ENCODE measurements around the gene RPRD2. TPM values are rescaled to one million over a fixed set of nuclear protein-coding genes. Genes with fewer than 3 reads are reported as not detected.
A peak's percentile ranks its signal among the peaks of the same experiment; 100 is the strongest.

RPRD2 gene
- polyA plus RNA-seq, 3 donors, result 5.9 to 9.7 (median 8.2) TPM

- Histone ChIP-seq H3K36me3 (replicated peaks in 1 of 2; ENCODE audit: control insufficient read depth in 1 of 2, insufficient read depth in 2 of 2, low read length in 2 of 2) (peaks cover 18 to 24% of the 10 kb centered on the region in 2 donors), H3K9me3 (replicated peaks in 1 of 2; ENCODE audit: control insufficient read depth in 1 of 2, insufficient read depth in 1 of 2, low read length in 2 of 2) (no peaks in the 10 kb centered on the region), H3K79me2 (ENCODE audit: insufficient read depth, low read length) (no peaks in the 10 kb centered on the region), H4K20me1 (ENCODE audit: insufficient read depth, low read length) (no peaks in the 10 kb centered on the region), H3K27me3 (ENCODE audit: control insufficient read depth in 2 of 2, insufficient read depth in 2 of 2, low read length in 2 of 2) (peaks cover 0 to 2% of the 10 kb centered on the region in 2 donors), H3K4me2 (replicated peaks; ENCODE audit: extremely low read depth, low read length, poor library complexity, severe bottlenecking) (no peak overlapping the region), H3K9ac (ENCODE audit: insufficient read depth, low read length, poor library complexity, severe bottlenecking) (no peak overlapping the region), H2AFZ (ENCODE audit: insufficient read depth, low read depth, low read length, poor library complexity, severe bottlenecking) (no peak overlapping the region), H3K4me1 (ENCODE audit: control insufficient read depth in 1 of 2, insufficient read depth in 2 of 2, low read length in 2 of 2) (no peaks in the 10 kb centered on the region), H3K4me3 (replicated peaks in 1 of 3; ENCODE audit: low read depth in 2 of 3, low read length in 3 of 3) (no peak overlapping the region), H3K27ac (ENCODE audit: low read depth in 1 of 2, low read length in 2 of 2) (no peak overlapping the region)
- H3K27me3 Mint-ChIP-seq (ENCODE audit: low read depth in 3 of 3), result peaks cover 0 to 4% (median 3%) of the 10 kb centered on the region in 3 donors
- TF ChIP-seq, protein P1, sequence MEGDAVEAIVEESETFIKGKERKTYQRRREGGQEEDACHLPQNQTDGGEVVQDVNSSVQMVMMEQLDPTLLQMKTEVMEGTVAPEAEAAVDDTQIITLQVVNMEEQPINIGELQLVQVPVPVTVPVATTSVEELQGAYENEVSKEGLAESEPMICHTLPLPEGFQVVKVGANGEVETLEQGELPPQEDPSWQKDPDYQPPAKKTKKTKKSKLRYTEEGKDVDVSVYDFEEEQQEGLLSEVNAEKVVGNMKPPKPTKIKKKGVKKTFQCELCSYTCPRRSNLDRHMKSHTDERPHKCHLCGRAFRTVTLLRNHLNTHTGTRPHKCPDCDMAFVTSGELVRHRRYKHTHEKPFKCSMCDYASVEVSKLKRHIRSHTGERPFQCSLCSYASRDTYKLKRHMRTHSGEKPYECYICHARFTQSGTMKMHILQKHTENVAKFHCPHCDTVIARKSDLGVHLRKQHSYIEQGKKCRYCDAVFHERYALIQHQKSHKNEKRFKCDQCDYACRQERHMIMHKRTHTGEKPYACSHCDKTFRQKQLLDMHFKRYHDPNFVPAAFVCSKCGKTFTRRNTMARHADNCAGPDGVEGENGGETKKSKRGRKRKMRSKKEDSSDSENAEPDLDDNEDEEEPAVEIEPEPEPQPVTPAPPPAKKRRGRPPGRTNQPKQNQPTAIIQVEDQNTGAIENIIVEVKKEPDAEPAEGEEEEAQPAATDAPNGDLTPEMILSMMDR (IDR thresholded peaks at IDR 0.05), result no peak
- intact Hi-C loops (cut with micrococcal nuclease), result no loop called here
- DNase-seq, result no peak
- H3K9me3 Mint-ChIP-seq, result peaks cover 0 to 1% (median 0%) of the 10 kb centered on the region in 7 donors
- no CpG with 5 or more reads among the region's 3 CpGs for WGBS (ENCODE audit: insufficient coverage)
- H3K4me3 Mint-ChIP-seq, result no peak overlapping the region
- H3K27ac Mint-ChIP-seq, result peak overlapping the region in 1 of 7 donors; percentile 8
- H3K4me1 Mint-ChIP-seq, result no peaks in the 10 kb centered on the region
- peaks cover 16 to 19% of the 10 kb centered on the region in 2 donors for H3K36me3 Mint-ChIP-seq
These were observed 112.8 kb downstream of the RPRD2 start for GRCh38 chr1:150476754-150477153.

DNA sequence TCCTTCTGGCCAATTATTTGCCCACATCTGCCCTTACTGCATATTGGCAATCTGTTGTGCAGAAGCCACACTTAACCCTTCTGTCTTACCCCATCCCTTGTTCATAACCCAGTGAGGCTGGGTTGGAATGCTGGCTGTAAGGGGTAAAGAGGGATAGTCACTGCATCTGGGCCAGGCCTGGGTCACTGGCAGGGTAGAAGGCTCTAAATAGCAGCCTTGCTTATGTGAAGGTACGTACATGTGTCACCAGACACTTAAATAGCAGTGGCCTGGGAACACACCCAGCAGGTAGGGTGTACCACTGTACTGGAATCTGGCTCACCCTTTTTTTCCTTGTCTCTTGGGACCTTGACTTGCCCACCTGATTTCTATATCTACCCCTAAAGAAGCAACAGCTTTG, 113.4 kb downstream of the RPRD2 start:
- H3K36me3 ChIP-seq (replicated peaks in 1 of 2; ENCODE audit: control insufficient read depth in 1 of 2, insufficient read depth in 2 of 2, low read length in 2 of 2), result peaks cover 12 to 18% of the 10 kb centered on the region in 2 donors
- Mint-ChIP-seq H3K9me3 (peaks cover 0 to 6% (median 0%) of the 10 kb centered on the region in 7 donors), H3K36me3 (peaks cover 10 to 13% of the 10 kb centered on the region in 2 donors), H3K27me3 (ENCODE audit: low read depth in 3 of 3) (peaks cover 0 to 4% (median 3%) of the 10 kb centered on the region in 3 donors), H3K27ac (peak overlapping the region in 2 of 7 donors; percentile 47 to 50), H3K4me3 (no peak overlapping the region), H3K4me1 (no peaks in the 10 kb centered on the region)
- no peaks in the 10 kb centered on the region for H3K4me1 ChIP-seq (ENCODE audit: control insufficient read depth in 1 of 2, insufficient read depth in 2 of 2, low read length in 2 of 2)
- H3K27me3 ChIP-seq (ENCODE audit: control insufficient read depth in 2 of 2, insufficient read depth in 2 of 2, low read length in 2 of 2), result peaks cover 0 to 2% of the 10 kb centered on the region in 2 donors
- H3K9ac ChIP-seq (ENCODE audit: insufficient read depth, low read length, poor library complexity, severe bottlenecking), result no peak overlapping the region
- DNase-seq, result no peak
- intact Hi-C loops (cut with micrococcal nuclease), result no loop called here
- TF ChIP-seq, protein P1 (IDR thresholded peaks at IDR 0.05), result no peak
- H3K4me2 ChIP-seq (replicated peaks; ENCODE audit: extremely low read depth, low read length, poor library complexity, severe bottlenecking), result no peak overlapping the region
- no peaks in the 10 kb centered on the region for H3K79me2 ChIP-seq (ENCODE audit: insufficient read depth, low read length)
- no peak overlapping the region for H3K27ac ChIP-seq (ENCODE audit: low read depth in 1 of 2, low read length in 2 of 2)
- no peak overlapping the region for H2AFZ ChIP-seq (ENCODE audit: insufficient read depth, low read depth, low read length, poor library complexity, severe bottlenecking)
- no peaks in the 10 kb centered on the region for H3K9me3 ChIP-seq (replicated peaks in 1 of 2; ENCODE audit: control insufficient read depth in 1 of 2, insufficient read depth in 1 of 2, low read length in 2 of 2)
- WGBS (ENCODE audit: insufficient coverage), result 90% methylated on average over 1 of the region's 1 CpG
- no peaks in the 10 kb centered on the region for H4K20me1 ChIP-seq (ENCODE audit: insufficient read depth, low read length)
- H3K4me3 ChIP-seq (replicated peaks in 1 of 3; ENCODE audit: low read depth in 2 of 3, low read length in 3 of 3), result no peak overlapping the region

Data from CD14-positive monocyte (primary cell).